ENCODE results near the gene PTGER1.
A peak's percentile ranks its signal among the peaks of the same experiment; 100 is the strongest.
"Not testable (repeated sequence)": the region's sequence is repeated elsewhere in the genome, so short reads cannot be mapped to it uniquely, and the experiment has no call there.

The PTGER1 gene

DNA sequence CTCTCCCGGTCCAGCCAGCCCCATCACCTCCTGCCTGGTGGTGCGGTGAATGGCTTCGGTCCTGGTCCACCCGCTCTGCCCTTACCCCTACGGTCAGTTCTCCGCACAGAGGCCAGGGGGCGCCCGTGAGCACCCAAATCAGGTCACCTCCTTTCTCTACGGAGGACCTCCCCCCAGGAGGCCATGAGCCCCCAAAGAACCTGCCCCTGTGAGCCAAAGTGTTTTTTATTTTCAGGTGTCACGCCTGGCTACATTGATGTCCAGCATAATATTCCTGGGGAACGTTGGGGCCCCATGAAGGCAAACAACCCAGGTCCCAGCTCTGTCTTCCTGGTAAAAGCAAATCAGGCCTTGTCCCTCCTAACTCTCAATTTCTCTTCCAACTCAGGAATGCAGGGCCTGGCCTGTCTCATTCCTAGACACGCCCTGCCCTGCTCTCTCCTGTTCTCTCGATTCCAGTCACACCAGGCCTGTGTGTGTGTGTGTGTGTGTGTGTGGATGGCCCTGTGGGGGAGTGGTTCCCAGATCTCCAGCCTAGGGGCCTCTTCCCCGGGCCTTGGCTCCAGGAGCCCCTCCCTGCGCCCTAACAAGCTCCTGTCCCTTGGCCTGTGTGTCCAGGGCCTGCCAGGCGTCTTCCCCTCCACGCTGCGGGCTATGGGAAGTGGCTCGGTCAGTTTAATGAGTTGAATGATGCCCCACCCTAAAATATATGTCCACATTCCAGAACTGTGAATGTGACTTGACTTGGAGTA is 30.5 kb upstream of the PTGER1 start:
- H2BK15ac ChIP-seq (ENCODE audit: low read length), result no peak overlapping the region
- H3K36me3 ChIP-seq (replicated peaks in 1 of 2; ENCODE audit: control insufficient read depth in 2 of 2, insufficient read depth in 2 of 2, low read length in 2 of 2), result no peaks in the 10 kb centered on the region
- H2BK5ac ChIP-seq (ENCODE audit: low read length), result no peak overlapping the region
- peak overlapping the region; percentile 0 for H3K18ac ChIP-seq (ENCODE audit: low read length)
- H4K91ac ChIP-seq (ENCODE audit: low read depth, low read length, poor library complexity), result no peak overlapping the region
- no peak overlapping the region for H3K4ac ChIP-seq (ENCODE audit: low read length)
- no peak overlapping the region for H3K23ac ChIP-seq (ENCODE audit: low read depth, low read length, poor library complexity)
- no peak overlapping the region for H3K14ac ChIP-seq (ENCODE audit: low read length)
- no peak overlapping the region for H3K9ac ChIP-seq (ENCODE audit: low read depth, low read length, poor library complexity)
- no peaks in the 10 kb centered on the region for H3K79me1 ChIP-seq (ENCODE audit: low read depth, low read length)
- H2AFZ ChIP-seq (ENCODE audit: low read length), result peak overlapping the region; percentile 74
- H3K4me1 ChIP-seq (ENCODE audit: control insufficient read depth in 2 of 2, insufficient read depth in 1 of 2, low read depth in 1 of 2, low read length in 2 of 2), result no peaks in the 10 kb centered on the region
- no peak for DNase-seq (ENCODE audit: low spot score)
- no CpG with 5 or more reads among the region's 19 CpGs for WGBS, 2 donors (ENCODE audit: extremely low coverage in 2 of 2, insufficient read length in 2 of 2, insufficient replicate concordance in 1 of 2)
- peak overlapping the region; percentile 46 for H3K27ac ChIP-seq (replicated peaks; ENCODE audit: low read length)
- no peak overlapping the region for H3K4me2 ChIP-seq (ENCODE audit: insufficient read depth, low read length, poor library complexity, severe bottlenecking)
- no peak overlapping the region for H2BK120ac ChIP-seq (ENCODE audit: low read depth, low read length)
- H3K4me3 ChIP-seq (ENCODE audit: low read length in 2 of 2), result no peak overlapping the region
- peaks cover 0 to 3% (median 0%) of the 10 kb centered on the region in 3 experiments for H3K27me3 ChIP-seq (ENCODE audit: control insufficient read depth in 3 of 3, insufficient read depth in 3 of 3, low read depth in 1 of 3, low read length in 3 of 3)
- peak overlapping the region; percentile 53 for H4K8ac ChIP-seq (ENCODE audit: low read depth, low read length)
- no peaks in the 10 kb centered on the region for H3K9me3 ChIP-seq (replicated peaks in 1 of 2; ENCODE audit: control insufficient read depth in 2 of 2, insufficient read depth in 1 of 2, low read depth in 1 of 2, low read length in 2 of 2)
- H2AK5ac ChIP-seq (ENCODE audit: low read depth, low read length), result no peak overlapping the region
- no peak overlapping the region for H2BK12ac ChIP-seq (ENCODE audit: low read length)

DNA sequence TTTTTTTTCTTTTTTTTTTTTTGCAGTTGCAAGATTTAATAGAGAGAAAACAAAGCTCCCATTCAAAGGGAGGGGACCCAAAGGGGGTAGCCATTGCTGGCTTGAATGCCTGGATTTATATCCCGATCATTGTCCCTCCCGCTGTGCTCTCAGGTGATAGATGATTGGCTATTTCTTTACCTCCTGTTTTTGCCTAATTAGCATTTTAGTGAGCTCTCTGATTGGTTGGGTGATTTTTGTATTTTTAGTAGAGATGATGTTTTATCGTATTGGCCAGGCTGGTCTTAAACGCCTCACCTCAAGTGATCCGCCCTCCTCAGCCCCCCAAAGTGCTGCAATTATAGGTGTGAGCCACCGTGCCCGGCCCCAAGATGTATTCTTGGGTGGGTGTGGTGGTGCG is 29.4 kb upstream of the PTGER1 start:
- not testable (repeated sequence) for H3K4me1 ChIP-seq (ENCODE audit: control insufficient read depth in 2 of 2, insufficient read depth in 1 of 2, low read depth in 1 of 2, low read length in 2 of 2); H3K18ac ChIP-seq (ENCODE audit: low read length); H4K8ac ChIP-seq (ENCODE audit: low read depth, low read length); H2AK5ac ChIP-seq (ENCODE audit: low read depth, low read length); H4K91ac ChIP-seq (ENCODE audit: low read depth, low read length, poor library complexity); H3K14ac ChIP-seq (ENCODE audit: low read length); H3K9me3 ChIP-seq (replicated peaks in 1 of 2; ENCODE audit: control insufficient read depth in 2 of 2, insufficient read depth in 1 of 2, low read depth in 1 of 2, low read length in 2 of 2); H3K4ac ChIP-seq (ENCODE audit: low read length); H3K27me3 ChIP-seq (ENCODE audit: control insufficient read depth in 3 of 3, insufficient read depth in 3 of 3, low read depth in 1 of 3, low read length in 3 of 3); H3K4me3 ChIP-seq (ENCODE audit: low read length in 2 of 2); H3K23ac ChIP-seq (ENCODE audit: low read depth, low read length, poor library complexity); H3K79me1 ChIP-seq (ENCODE audit: low read depth, low read length); H3K4me2 ChIP-seq (ENCODE audit: insufficient read depth, low read length, poor library complexity, severe bottlenecking); H2BK120ac ChIP-seq (ENCODE audit: low read depth, low read length); H2AFZ ChIP-seq (ENCODE audit: low read length); H2BK12ac ChIP-seq (ENCODE audit: low read length); H3K27ac ChIP-seq (replicated peaks; ENCODE audit: low read length); H3K9ac ChIP-seq (ENCODE audit: low read depth, low read length, poor library complexity); H2BK15ac ChIP-seq (ENCODE audit: low read length); H2BK5ac ChIP-seq (ENCODE audit: low read length); H3K36me3 ChIP-seq (replicated peaks in 1 of 2; ENCODE audit: control insufficient read depth in 2 of 2, insufficient read depth in 2 of 2, low read length in 2 of 2); DNase-seq (ENCODE audit: low spot score)
- WGBS, 2 donors (ENCODE audit: extremely low coverage in 2 of 2, insufficient read length in 2 of 2, insufficient replicate concordance in 1 of 2), result 57% methylated on average over 1 of the region's 8 CpGs; no CpG with 5 or more reads in 1 of the 2 donors

DNA sequence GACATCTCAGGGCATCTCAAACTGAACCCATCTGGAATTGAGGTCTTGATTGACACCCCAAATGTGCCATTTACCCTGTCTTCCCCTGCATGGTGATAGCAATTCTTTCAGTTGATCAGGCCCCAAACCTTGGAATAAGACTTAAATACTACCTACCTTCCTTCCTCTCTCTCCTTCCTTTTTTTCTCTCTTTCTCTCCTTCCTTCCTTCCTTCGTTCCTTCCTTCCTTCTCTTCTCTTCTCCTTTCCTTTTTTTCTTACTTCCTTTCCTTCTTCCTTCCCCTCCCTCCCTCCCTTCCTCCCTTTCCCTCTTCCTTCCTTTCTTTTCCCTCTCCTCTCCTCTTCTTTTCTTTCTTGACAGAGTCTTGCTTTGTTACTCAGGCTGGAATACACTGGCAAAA is 28.1 kb upstream of the PTGER1 start:
- Histone ChIP-seq H3K9ac (ENCODE audit: low read depth, low read length, poor library complexity) (no peak overlapping the region), H3K23ac (ENCODE audit: low read depth, low read length, poor library complexity) (no peak overlapping the region), H3K36me3 (replicated peaks in 1 of 2; ENCODE audit: control insufficient read depth in 2 of 2, insufficient read depth in 2 of 2, low read length in 2 of 2) (no peaks in the 10 kb centered on the region), H2AFZ (ENCODE audit: low read length) (no peak overlapping the region), H3K4ac (ENCODE audit: low read length) (no peak overlapping the region), H2AK5ac (ENCODE audit: low read depth, low read length) (no peak overlapping the region), H2BK5ac (ENCODE audit: low read length) (no peak overlapping the region), H2BK12ac (ENCODE audit: low read length) (no peak overlapping the region), H3K27ac (replicated peaks; ENCODE audit: low read length) (no peak overlapping the region), H3K4me3 (ENCODE audit: low read length in 2 of 2) (no peak overlapping the region), H3K18ac (ENCODE audit: low read length) (no peak overlapping the region), H4K91ac (ENCODE audit: low read depth, low read length, poor library complexity) (no peak overlapping the region), H3K4me1 (ENCODE audit: control insufficient read depth in 2 of 2, insufficient read depth in 1 of 2, low read depth in 1 of 2, low read length in 2 of 2) (no peaks in the 10 kb centered on the region), H4K8ac (ENCODE audit: low read depth, low read length) (no peak overlapping the region), H3K14ac (ENCODE audit: low read length) (no peak overlapping the region), H2BK120ac (ENCODE audit: low read depth, low read length) (no peak overlapping the region), H2BK15ac (ENCODE audit: low read length) (no peak overlapping the region), H3K27me3 (ENCODE audit: control insufficient read depth in 3 of 3, insufficient read depth in 3 of 3, low read depth in 1 of 3, low read length in 3 of 3) (peaks cover 0 to 3% (median 0%) of the 10 kb centered on the region in 3 experiments), H3K79me1 (ENCODE audit: low read depth, low read length) (no peaks in the 10 kb centered on the region), H3K4me2 (ENCODE audit: insufficient read depth, low read length, poor library complexity, severe bottlenecking) (no peak overlapping the region), H3K9me3 (replicated peaks in 1 of 2; ENCODE audit: control insufficient read depth in 2 of 2, insufficient read depth in 1 of 2, low read depth in 1 of 2, low read length in 2 of 2) (no peaks in the 10 kb centered on the region)
- no CpG with 5 or more reads among the region's 1 CpG for WGBS, 2 donors (ENCODE audit: extremely low coverage in 2 of 2, insufficient read length in 2 of 2, insufficient replicate concordance in 1 of 2)
- DNase-seq (ENCODE audit: low spot score), result no peak

DNA sequence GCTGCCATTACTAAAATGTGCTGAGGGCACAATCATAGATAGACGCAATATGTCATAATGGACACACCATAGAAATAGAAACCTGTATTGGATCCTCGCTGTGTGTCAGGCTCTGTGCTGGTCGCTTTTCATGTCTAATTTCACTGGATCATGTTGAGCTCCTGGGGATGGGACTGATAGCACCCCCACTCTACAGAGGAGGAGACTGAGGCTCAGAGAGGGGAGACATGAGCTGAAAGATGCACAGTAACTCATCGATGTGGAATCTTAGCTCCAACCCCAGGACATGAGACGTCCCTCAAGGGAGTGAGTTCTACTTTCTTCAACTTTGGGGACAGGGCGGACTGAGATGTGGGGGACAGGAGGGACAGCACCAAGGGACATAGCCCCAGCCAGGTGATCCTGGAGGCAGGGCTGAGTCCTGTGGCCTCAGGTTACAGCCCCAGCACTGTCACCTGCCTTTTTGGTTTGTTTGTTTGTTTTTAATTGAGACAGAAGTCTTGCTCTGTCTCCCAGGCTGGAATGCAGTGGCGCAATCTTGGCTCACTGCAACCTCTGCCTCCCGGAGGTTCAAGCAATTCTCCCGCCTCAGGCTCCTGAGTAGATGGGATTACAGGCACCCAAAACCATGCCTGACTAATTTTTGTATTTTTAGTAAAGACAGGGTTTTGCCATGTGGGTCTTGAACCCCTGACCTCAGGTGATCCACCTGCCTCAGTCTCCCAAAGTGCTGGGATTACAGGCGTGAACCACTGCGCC is 27.4 kb upstream of the PTGER1 start:
- Histone ChIP-seq H2BK120ac (ENCODE audit: low read depth, low read length) (no peak overlapping the region), H2BK5ac (ENCODE audit: low read length) (no peak overlapping the region), H3K79me1 (ENCODE audit: low read depth, low read length) (no peaks in the 10 kb centered on the region), H4K8ac (ENCODE audit: low read depth, low read length) (no peak overlapping the region), H3K14ac (ENCODE audit: low read length) (no peak overlapping the region), H2AFZ (ENCODE audit: low read length) (no peak overlapping the region), H3K9ac (ENCODE audit: low read depth, low read length, poor library complexity) (no peak overlapping the region), H4K91ac (ENCODE audit: low read depth, low read length, poor library complexity) (no peak overlapping the region), H3K4me2 (ENCODE audit: insufficient read depth, low read length, poor library complexity, severe bottlenecking) (no peak overlapping the region), H2BK12ac (ENCODE audit: low read length) (no peak overlapping the region), H3K27me3 (ENCODE audit: control insufficient read depth in 3 of 3, insufficient read depth in 3 of 3, low read depth in 1 of 3, low read length in 3 of 3) (peaks cover 0 to 3% (median 0%) of the 10 kb centered on the region in 3 experiments), H2AK5ac (ENCODE audit: low read depth, low read length) (no peak overlapping the region), H2BK15ac (ENCODE audit: low read length) (no peak overlapping the region), H3K4me1 (ENCODE audit: control insufficient read depth in 2 of 2, insufficient read depth in 1 of 2, low read depth in 1 of 2, low read length in 2 of 2) (peaks cover 1 to 2% of the 10 kb centered on the region in 2 donors), H3K23ac (ENCODE audit: low read depth, low read length, poor library complexity) (no peak overlapping the region), H3K36me3 (replicated peaks in 1 of 2; ENCODE audit: control insufficient read depth in 2 of 2, insufficient read depth in 2 of 2, low read length in 2 of 2) (no peaks in the 10 kb centered on the region), H3K4me3 (ENCODE audit: low read length in 2 of 2) (no peak overlapping the region), H3K18ac (ENCODE audit: low read length) (no peak overlapping the region), H3K27ac (replicated peaks; ENCODE audit: low read length) (no peak overlapping the region), H3K9me3 (replicated peaks in 1 of 2; ENCODE audit: control insufficient read depth in 2 of 2, insufficient read depth in 1 of 2, low read depth in 1 of 2, low read length in 2 of 2) (no peaks in the 10 kb centered on the region), H3K4ac (ENCODE audit: low read length) (no peak overlapping the region)
- WGBS, 2 donors (ENCODE audit: extremely low coverage in 2 of 2, insufficient read length in 2 of 2, insufficient replicate concordance in 1 of 2), result no CpG with 5 or more reads among the region's 11 CpGs
- no peak for DNase-seq (ENCODE audit: low spot score)
